ENCODE data around the gene NFIA. TPM values are rescaled to one million over a fixed set of nuclear protein-coding genes. Genes with fewer than 3 reads are reported as not detected.
A peak's percentile ranks its signal among the peaks of the same experiment; 100 is the strongest.

NFIA gene
- total and polyA plus RNA-seq, 2 of the 13 experiments (the other 11 are each of a cell fraction or from before 2014, with no cell fraction given) = 14.7 to 28.5 TPM

GRCh38 chr1:61083013-61083806 is 849 bp downstream of the NFIA start (continued):
- TF ChIP-seq ZNF333 (CRISPR knock-in tag; IDR thresholded peaks at IDR 0.05; ENCODE audit: borderline replicate concordance) (no peak), ZFYVE20 (CRISPR knock-in tag; IDR thresholded peaks at IDR 0.05; ENCODE audit: borderline replicate concordance, low read depth) (no peak), CEBPG (CRISPR knock-in tag; IDR thresholded peaks at IDR 0.05) (no peak), EHMT2 (IDR thresholded peaks at IDR 0.05; ENCODE audit: borderline replicate concordance, low read depth, low read length) (no peak), MED13 (CRISPR knock-in tag; IDR thresholded peaks at IDR 0.05) (no peak), CREM (IDR thresholded peaks at IDR 0.05) (no peak), CREM (CRISPR knock-in tag; IDR thresholded peaks at IDR 0.05) (no peak), PBX2 (CRISPR knock-in tag; IDR thresholded peaks at IDR 0.05) (no peak), ZFP41 (CRISPR knock-in tag; IDR thresholded peaks at IDR 0.05; ENCODE audit: borderline replicate concordance) (no peak), ZNF639 (CRISPR knock-in tag; conservative IDR thresholded peaks at IDR 0.05) (no peak), ATF7 (IDR thresholded peaks at IDR 0.05) (no peak), ATF7 (CRISPR knock-in tag; IDR thresholded peaks at IDR 0.05) (no peak), ZNF816 (CRISPR knock-in tag; IDR thresholded peaks at IDR 0.05; ENCODE audit: borderline replicate concordance) (no peak), RBFOX2 (IDR thresholded peaks at IDR 0.05; ENCODE audit: low read depth, low read length) (peak; percentile 80), NFKB2 (CRISPR knock-in tag; IDR thresholded peaks at IDR 0.05; ENCODE audit: borderline replicate concordance) (0 out of 2 replicates have a peak, but pooled peaks have one; percentile 28), HOXA7 (CRISPR knock-in tag; IDR thresholded peaks at IDR 0.05) (no peak), BCLAF1 (IDR thresholded peaks at IDR 0.05) (no peak), SMC3 (IDR thresholded peaks at IDR 0.05; ENCODE audit: low read length) (no peak), CBX1 (IDR thresholded peaks at IDR 0.05; ENCODE audit: low read depth) (no peak), SIN3A (IDR thresholded peaks at IDR 0.05; ENCODE audit: borderline replicate concordance, low read depth, low read length) (peak; percentile 27; the same call in 1 of the 2 replicates)
- TF ChIP-seq, protein P1, sequence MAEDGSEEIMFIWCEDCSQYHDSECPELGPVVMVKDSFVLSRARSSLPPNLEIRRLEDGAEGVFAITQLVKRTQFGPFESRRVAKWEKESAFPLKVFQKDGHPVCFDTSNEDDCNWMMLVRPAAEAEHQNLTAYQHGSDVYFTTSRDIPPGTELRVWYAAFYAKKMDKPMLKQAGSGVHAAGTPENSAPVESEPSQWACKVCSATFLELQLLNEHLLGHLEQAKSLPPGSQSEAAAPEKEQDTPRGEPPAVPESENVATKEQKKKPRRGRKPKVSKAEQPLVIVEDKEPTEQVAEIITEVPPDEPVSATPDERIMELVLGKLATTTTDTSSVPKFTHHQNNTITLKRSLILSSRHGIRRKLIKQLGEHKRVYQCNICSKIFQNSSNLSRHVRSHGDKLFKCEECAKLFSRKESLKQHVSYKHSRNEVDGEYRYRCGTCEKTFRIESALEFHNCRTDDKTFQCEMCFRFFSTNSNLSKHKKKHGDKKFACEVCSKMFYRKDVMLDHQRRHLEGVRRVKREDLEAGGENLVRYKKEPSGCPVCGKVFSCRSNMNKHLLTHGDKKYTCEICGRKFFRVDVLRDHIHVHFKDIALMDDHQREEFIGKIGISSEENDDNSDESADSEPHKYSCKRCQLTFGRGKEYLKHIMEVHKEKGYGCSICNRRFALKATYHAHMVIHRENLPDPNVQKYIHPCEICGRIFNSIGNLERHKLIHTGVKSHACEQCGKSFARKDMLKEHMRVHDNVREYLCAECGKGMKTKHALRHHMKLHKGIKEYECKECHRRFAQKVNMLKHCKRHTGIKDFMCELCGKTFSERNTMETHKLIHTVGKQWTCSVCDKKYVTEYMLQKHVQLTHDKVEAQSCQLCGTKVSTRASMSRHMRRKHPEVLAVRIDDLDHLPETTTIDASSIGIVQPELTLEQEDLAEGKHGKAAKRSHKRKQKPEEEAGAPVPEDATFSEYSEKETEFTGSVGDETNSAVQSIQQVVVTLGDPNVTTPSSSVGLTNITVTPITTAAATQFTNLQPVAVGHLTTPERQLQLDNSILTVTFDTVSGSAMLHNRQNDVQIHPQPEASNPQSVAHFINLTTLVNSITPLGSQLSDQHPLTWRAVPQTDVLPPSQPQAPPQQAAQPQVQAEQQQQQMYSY (CRISPR knock-in tag; IDR thresholded peaks at IDR 0.05) = no peak
- TF ChIP-seq, protein P2, sequence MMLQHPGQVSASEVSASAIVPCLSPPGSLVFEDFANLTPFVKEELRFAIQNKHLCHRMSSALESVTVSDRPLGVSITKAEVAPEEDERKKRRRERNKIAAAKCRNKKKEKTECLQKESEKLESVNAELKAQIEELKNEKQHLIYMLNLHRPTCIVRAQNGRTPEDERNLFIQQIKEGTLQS (CRISPR knock-in tag; IDR thresholded peaks at IDR 0.05) = no peak
